ENCODE data around the gene ARHGAP15.

The ARHGAP15 gene

DNA sequence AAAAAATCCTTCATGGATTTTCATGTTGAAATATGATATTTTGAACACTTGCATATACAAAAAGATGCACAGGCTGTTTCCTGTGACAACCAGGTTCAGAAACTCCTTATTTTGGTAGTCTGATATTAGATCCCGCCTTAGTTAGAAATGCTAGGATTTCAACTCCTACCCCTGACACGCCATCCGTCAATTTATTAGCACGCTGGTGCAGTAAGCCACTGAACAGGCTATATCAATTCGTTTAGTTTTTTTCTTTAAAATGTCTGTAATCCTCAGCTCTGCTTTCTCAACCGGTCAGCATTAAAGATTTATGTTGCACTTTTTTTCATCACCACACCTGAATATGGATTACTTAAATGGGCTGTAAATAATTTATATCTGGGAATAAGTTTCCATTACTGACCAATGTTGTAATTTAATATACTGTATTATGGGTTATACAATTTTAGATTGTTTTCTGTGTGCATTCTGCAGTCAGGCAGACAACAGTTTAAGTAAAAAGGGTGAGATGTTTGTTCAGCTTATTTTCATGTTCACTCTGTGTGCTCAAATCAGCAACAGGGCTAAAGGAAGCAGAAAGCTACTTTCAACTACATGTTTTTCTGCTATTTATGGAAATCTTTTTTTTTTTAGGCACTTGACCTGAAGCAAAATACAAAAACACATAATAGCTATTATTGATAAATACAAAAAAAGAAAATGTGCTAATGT, 227.7 kb downstream of the ARHGAP15 start:
- H2AFZ ChIP-seq (ENCODE audit: low read length) = no peak overlapping the region
- H3K4ac ChIP-seq (ENCODE audit: low read length) = no peak overlapping the region
- no peak overlapping the region for H3K18ac ChIP-seq (ENCODE audit: low read length)
- no peak overlapping the region for H2BK5ac ChIP-seq (ENCODE audit: low read length)
- H2BK12ac ChIP-seq (ENCODE audit: low read length) = no peak overlapping the region
- H3K27ac ChIP-seq (replicated peaks; ENCODE audit: low read length) = no peak overlapping the region
- H3K4me2 ChIP-seq (ENCODE audit: insufficient read depth, low read length, poor library complexity, severe bottlenecking) = no peak overlapping the region
- H4K8ac ChIP-seq (ENCODE audit: low read depth, low read length) = no peak overlapping the region
- H3K23ac ChIP-seq (ENCODE audit: low read depth, low read length, poor library complexity) = no peak overlapping the region
- no peak overlapping the region for H3K4me3 ChIP-seq (ENCODE audit: low read length in 2 of 2)
- no peak overlapping the region for H3K9ac ChIP-seq (ENCODE audit: low read depth, low read length, poor library complexity)
- no peak overlapping the region for H2BK120ac ChIP-seq (ENCODE audit: low read depth, low read length)
- no peak overlapping the region for H3K14ac ChIP-seq (ENCODE audit: low read length)
- H3K4me1 ChIP-seq (ENCODE audit: control insufficient read depth in 2 of 2, insufficient read depth in 1 of 2, low read depth in 1 of 2, low read length in 2 of 2) = no peaks in the 10 kb centered on the region
- DNase-seq (ENCODE audit: low spot score) = no peak
- no peak overlapping the region for H2BK15ac ChIP-seq (ENCODE audit: low read length)
- no peaks in the 10 kb centered on the region for H3K79me1 ChIP-seq (ENCODE audit: low read depth, low read length)
- no peak overlapping the region for H4K91ac ChIP-seq (ENCODE audit: low read depth, low read length, poor library complexity)
- H3K36me3 ChIP-seq (replicated peaks in 1 of 2; ENCODE audit: control insufficient read depth in 2 of 2, insufficient read depth in 2 of 2, low read length in 2 of 2) = no peaks in the 10 kb centered on the region
- WGBS, 2 donors (ENCODE audit: extremely low coverage in 2 of 2, insufficient read length in 2 of 2, insufficient replicate concordance in 1 of 2) = no CpG with 5 or more reads among the region's 6 CpGs
- H3K27me3 ChIP-seq (ENCODE audit: control insufficient read depth in 3 of 3, insufficient read depth in 3 of 3, low read depth in 1 of 3, low read length in 3 of 3) = no peaks in the 10 kb centered on the region
- H2AK5ac ChIP-seq (ENCODE audit: low read depth, low read length) = no peak overlapping the region
- H3K9me3 ChIP-seq (replicated peaks in 1 of 2; ENCODE audit: control insufficient read depth in 2 of 2, insufficient read depth in 1 of 2, low read depth in 1 of 2, low read length in 2 of 2) = no peaks in the 10 kb centered on the region

DNA sequence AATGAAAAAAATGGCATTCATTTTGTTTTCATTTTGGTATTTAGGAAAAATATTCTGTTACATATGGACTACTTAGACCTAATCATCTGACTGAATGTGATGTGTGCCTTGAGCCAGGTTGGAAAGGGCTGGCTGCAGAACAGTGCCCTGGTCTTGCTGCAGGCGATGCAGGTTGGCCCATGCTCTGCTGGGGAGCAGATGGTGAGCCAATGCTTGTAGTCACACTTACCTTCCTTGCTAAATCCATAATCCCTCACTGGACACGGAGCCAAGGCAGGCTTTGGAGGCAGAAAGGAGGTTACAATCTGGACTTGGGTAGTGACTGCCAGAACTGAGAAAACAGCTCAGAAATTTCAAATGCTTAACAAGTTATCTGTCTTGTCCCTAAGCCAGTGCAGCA, 228.7 kb downstream of the ARHGAP15 start:
- Histone ChIP-seq H3K23ac (ENCODE audit: low read depth, low read length, poor library complexity) (no peak overlapping the region), H2BK15ac (ENCODE audit: low read length) (no peak overlapping the region), H3K27ac (replicated peaks; ENCODE audit: low read length) (no peak overlapping the region), H3K9ac (ENCODE audit: low read depth, low read length, poor library complexity) (no peak overlapping the region), H3K79me1 (ENCODE audit: low read depth, low read length) (no peaks in the 10 kb centered on the region), H2AFZ (ENCODE audit: low read length) (peak overlapping the region; percentile 50), H3K14ac (ENCODE audit: low read length) (no peak overlapping the region), H2BK120ac (ENCODE audit: low read depth, low read length) (no peak overlapping the region), H3K36me3 (replicated peaks in 1 of 2; ENCODE audit: control insufficient read depth in 2 of 2, insufficient read depth in 2 of 2, low read length in 2 of 2) (no peaks in the 10 kb centered on the region), H3K4me3 (ENCODE audit: low read length in 2 of 2) (no peak overlapping the region), H3K4ac (ENCODE audit: low read length) (no peak overlapping the region), H4K8ac (ENCODE audit: low read depth, low read length) (no peak overlapping the region), H3K9me3 (replicated peaks in 1 of 2; ENCODE audit: control insufficient read depth in 2 of 2, insufficient read depth in 1 of 2, low read depth in 1 of 2, low read length in 2 of 2) (no peaks in the 10 kb centered on the region), H3K18ac (ENCODE audit: low read length) (no peak overlapping the region), H3K27me3 (ENCODE audit: control insufficient read depth in 3 of 3, insufficient read depth in 3 of 3, low read depth in 1 of 3, low read length in 3 of 3) (no peaks in the 10 kb centered on the region), H2AK5ac (ENCODE audit: low read depth, low read length) (no peak overlapping the region), H3K4me1 (ENCODE audit: control insufficient read depth in 2 of 2, insufficient read depth in 1 of 2, low read depth in 1 of 2, low read length in 2 of 2) (no peaks in the 10 kb centered on the region), H4K91ac (ENCODE audit: low read depth, low read length, poor library complexity) (no peak overlapping the region), H2BK12ac (ENCODE audit: low read length) (no peak overlapping the region), H2BK5ac (ENCODE audit: low read length) (no peak overlapping the region), H3K4me2 (ENCODE audit: insufficient read depth, low read length, poor library complexity, severe bottlenecking) (no peak overlapping the region)
- no peak for DNase-seq (ENCODE audit: low spot score)
- WGBS, 2 donors (ENCODE audit: extremely low coverage in 2 of 2, insufficient read length in 2 of 2, insufficient replicate concordance in 1 of 2) = no CpG with 5 or more reads among the region's 2 CpGs

DNA sequence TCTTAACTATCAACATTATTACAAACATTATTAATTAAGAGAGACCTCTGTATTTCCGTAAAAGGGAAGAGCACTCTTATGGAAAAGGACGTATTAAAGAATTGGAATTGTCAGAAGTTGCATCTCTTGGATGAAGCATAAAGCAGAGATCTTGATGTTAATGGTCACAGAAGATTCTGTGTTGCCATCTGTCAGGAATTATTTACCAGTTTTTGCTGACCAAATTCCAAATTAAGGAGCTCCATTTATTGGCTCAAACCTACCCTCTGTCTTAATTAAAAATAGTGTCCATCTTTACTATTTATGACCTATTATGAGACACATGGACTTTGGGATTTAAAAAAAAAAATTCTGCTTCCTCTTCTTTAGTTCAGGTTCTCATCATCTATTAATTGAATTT, 232.1 kb downstream of the ARHGAP15 start:
- Histone ChIP-seq H2AK5ac (ENCODE audit: low read depth, low read length) (no peak overlapping the region), H2BK5ac (ENCODE audit: low read length) (no peak overlapping the region), H4K91ac (ENCODE audit: low read depth, low read length, poor library complexity) (no peak overlapping the region), H3K4me2 (ENCODE audit: insufficient read depth, low read length, poor library complexity, severe bottlenecking) (no peak overlapping the region), H4K8ac (ENCODE audit: low read depth, low read length) (no peak overlapping the region), H3K23ac (ENCODE audit: low read depth, low read length, poor library complexity) (no peak overlapping the region), H2AFZ (ENCODE audit: low read length) (no peak overlapping the region), H2BK12ac (ENCODE audit: low read length) (no peak overlapping the region), H3K79me1 (ENCODE audit: low read depth, low read length) (no peaks in the 10 kb centered on the region), H3K27ac (replicated peaks; ENCODE audit: low read length) (no peak overlapping the region), H3K4me1 (ENCODE audit: control insufficient read depth in 2 of 2, insufficient read depth in 1 of 2, low read depth in 1 of 2, low read length in 2 of 2) (no peaks in the 10 kb centered on the region), H3K14ac (ENCODE audit: low read length) (no peak overlapping the region), H3K27me3 (ENCODE audit: control insufficient read depth in 3 of 3, insufficient read depth in 3 of 3, low read depth in 1 of 3, low read length in 3 of 3) (no peaks in the 10 kb centered on the region), H3K9ac (ENCODE audit: low read depth, low read length, poor library complexity) (no peak overlapping the region), H3K18ac (ENCODE audit: low read length) (no peak overlapping the region), H3K36me3 (replicated peaks in 1 of 2; ENCODE audit: control insufficient read depth in 2 of 2, insufficient read depth in 2 of 2, low read length in 2 of 2) (no peaks in the 10 kb centered on the region), H2BK15ac (ENCODE audit: low read length) (no peak overlapping the region), H3K4ac (ENCODE audit: low read length) (no peak overlapping the region), H3K4me3 (ENCODE audit: low read length in 2 of 2) (no peak overlapping the region), H3K9me3 (replicated peaks in 1 of 2; ENCODE audit: control insufficient read depth in 2 of 2, insufficient read depth in 1 of 2, low read depth in 1 of 2, low read length in 2 of 2) (no peaks in the 10 kb centered on the region), H2BK120ac (ENCODE audit: low read depth, low read length) (no peak overlapping the region)
- no CpG with 5 or more reads among the region's 2 CpGs for WGBS, 2 donors (ENCODE audit: extremely low coverage in 2 of 2, insufficient read length in 2 of 2, insufficient replicate concordance in 1 of 2)
- DNase-seq (ENCODE audit: low spot score) = no peak

DNA sequence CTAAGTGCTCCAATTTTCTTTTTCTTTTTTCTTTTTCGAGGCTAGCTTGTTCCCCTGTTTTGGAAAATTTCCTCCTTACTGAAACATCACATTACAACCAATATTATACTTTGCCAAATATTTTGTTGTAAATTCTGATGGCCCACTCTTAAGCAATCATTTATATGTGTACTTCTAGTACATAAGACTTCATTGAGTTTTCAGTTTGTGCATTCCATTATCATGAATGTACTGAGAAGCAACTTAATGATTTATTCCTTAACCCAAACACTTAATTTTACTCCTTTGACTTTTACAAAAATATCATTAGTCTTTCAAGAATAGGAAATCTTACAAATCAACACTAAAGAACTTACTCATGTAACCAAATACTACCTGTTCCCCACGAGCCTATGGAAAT, 242.4 kb downstream of the ARHGAP15 start:
- Histone ChIP-seq H4K8ac (ENCODE audit: low read depth, low read length) (no peak overlapping the region), H3K4me2 (ENCODE audit: insufficient read depth, low read length, poor library complexity, severe bottlenecking) (no peak overlapping the region), H3K27ac (replicated peaks; ENCODE audit: low read length) (no peak overlapping the region), H3K4ac (ENCODE audit: low read length) (no peak overlapping the region), H3K9me3 (replicated peaks in 1 of 2; ENCODE audit: control insufficient read depth in 2 of 2, insufficient read depth in 1 of 2, low read depth in 1 of 2, low read length in 2 of 2) (no peaks in the 10 kb centered on the region), H3K27me3 (ENCODE audit: control insufficient read depth in 3 of 3, insufficient read depth in 3 of 3, low read depth in 1 of 3, low read length in 3 of 3) (no peaks in the 10 kb centered on the region), H3K4me1 (ENCODE audit: control insufficient read depth in 2 of 2, insufficient read depth in 1 of 2, low read depth in 1 of 2, low read length in 2 of 2) (no peaks in the 10 kb centered on the region), H3K23ac (ENCODE audit: low read depth, low read length, poor library complexity) (no peak overlapping the region), H2AK5ac (ENCODE audit: low read depth, low read length) (no peak overlapping the region), H3K36me3 (replicated peaks in 1 of 2; ENCODE audit: control insufficient read depth in 2 of 2, insufficient read depth in 2 of 2, low read length in 2 of 2) (no peaks in the 10 kb centered on the region), H3K79me1 (ENCODE audit: low read depth, low read length) (no peaks in the 10 kb centered on the region), H2AFZ (ENCODE audit: low read length) (no peak overlapping the region), H2BK15ac (ENCODE audit: low read length) (no peak overlapping the region), H2BK120ac (ENCODE audit: low read depth, low read length) (no peak overlapping the region), H3K14ac (ENCODE audit: low read length) (no peak overlapping the region), H3K4me3 (ENCODE audit: low read length in 2 of 2) (no peak overlapping the region), H3K18ac (ENCODE audit: low read length) (no peak overlapping the region), H4K91ac (ENCODE audit: low read depth, low read length, poor library complexity) (no peak overlapping the region), H2BK12ac (ENCODE audit: low read length) (no peak overlapping the region), H3K9ac (ENCODE audit: low read depth, low read length, poor library complexity) (no peak overlapping the region), H2BK5ac (ENCODE audit: low read length) (no peak overlapping the region)
- DNase-seq (ENCODE audit: low spot score) = no peak
- WGBS, 2 donors (ENCODE audit: extremely low coverage in 2 of 2, insufficient read length in 2 of 2, insufficient replicate concordance in 1 of 2) = no CpG with 5 or more reads among the region's 2 CpGs
